DOHH2 (cell line): Measurements from ENCODE around the gene SCGB1A1.

Source experiments
- H3F3A ChIP-seq: fragments of 200-600 bp; sonication (generic), shearing (Covaris generic); 2 replicates; pipeline ENCODE4 v1.6.0; 2016; ENCODE audit warnings: antibody characterized with exemption, mild to moderate bottlenecking; ENCODE audit not compliant: control insufficient read depth, insufficient read depth
- H3K27ac ChIP-seq: fragments of 200-600 bp; sonication (generic); 2 replicates; pipeline ENCODE4 v1.5.1; 2014; ENCODE audit warnings: low read depth, mild to moderate bottlenecking, low read length, moderate library complexity
- H3K27me3 ChIP-seq: fragments of 200-600 bp; sonication (generic); 2 replicates; pipeline ENCODE4 v1.6.1; 2014; ENCODE audit warnings: mild to moderate bottlenecking, low read length, mixed read lengths; ENCODE audit not compliant: control insufficient read depth
- H3K36me3 ChIP-seq: fragments of 200-600 bp; sonication (generic); 2 replicates; pipeline ENCODE4 v1.6.1; 2014; ENCODE audit warnings: mild to moderate bottlenecking, low read length, moderate library complexity, mixed read lengths; ENCODE audit not compliant: control insufficient read depth
- H3K4me1 ChIP-seq: fragments of 200-600 bp; sonication (generic); 2 replicates; pipeline ENCODE4 v1.6.1; 2014; ENCODE audit warnings: mild to moderate bottlenecking, low read length, mixed read lengths; ENCODE audit not compliant: control insufficient read depth
- H3K4me2 ChIP-seq: fragments of 200-600 bp; sonication (generic); 2 replicates; pipeline ENCODE4 v1.6.0; 2014; ENCODE audit warnings: mild to moderate bottlenecking, low read length, moderate library complexity
- H3K4me3 ChIP-seq: fragments of 200-600 bp; sonication (generic); 2 replicates; pipeline ENCODE4 v1.5.1; 2014; ENCODE audit warnings: mild to moderate bottlenecking, low read length, mixed read lengths
- H3K79me2 ChIP-seq: fragments of 200-600 bp; sonication (generic); 2 replicates; pipeline ENCODE4 v1.6.1; 2014; ENCODE audit warnings: mild to moderate bottlenecking, low read length, mixed read lengths; ENCODE audit not compliant: control insufficient read depth
- H3K9me2 ChIP-seq: fragments of 200-600 bp; sonication (generic); replicated peaks from 2 replicates; pipeline ENCODE4 v1.6.1; 2014; ENCODE audit warnings: mild to moderate bottlenecking, low read length, mixed read lengths; ENCODE audit not compliant: control insufficient read depth
- H3K9me3 ChIP-seq: fragments of 200-600 bp; sonication (generic); 2 replicates; pipeline ENCODE4 v1.6.1; 2014; ENCODE audit warnings: antibody characterized with exemption, low read length, mixed read lengths; ENCODE audit not compliant: control insufficient read depth, insufficient read depth
- H4K20me1 ChIP-seq: fragments of 200-600 bp; sonication (generic); 2 replicates; pipeline ENCODE4 v1.6.0; 2014; ENCODE audit warnings: low read depth, mild to moderate bottlenecking, antibody characterized with exemption, low read length, moderate library complexity; ENCODE audit not compliant: control insufficient read depth, insufficient read depth
- EZH2phosphoT487 ChIP-seq: fragments of 200-600 bp; sonication (generic); IDR thresholded peaks from 2 replicates; pipeline ENCODE4 v1.6.1; 2017; ENCODE audit warnings: borderline replicate concordance, mild to moderate bottlenecking, antibody characterized with exemption, low read length, moderate library complexity, mixed read lengths
- TF ChIP-seq, protein P1 (sequence below): fragments of 200-600 bp; sonication (generic); IDR thresholded peaks from one replicate; pipeline ENCODE4 v1.5.1; 2014; ENCODE audit warnings: antibody characterized with exemption, mild to moderate bottlenecking, low read depth, low read length; ENCODE audit not compliant: poor library complexity, severe bottlenecking

The SCGB1A1 gene

DNA sequence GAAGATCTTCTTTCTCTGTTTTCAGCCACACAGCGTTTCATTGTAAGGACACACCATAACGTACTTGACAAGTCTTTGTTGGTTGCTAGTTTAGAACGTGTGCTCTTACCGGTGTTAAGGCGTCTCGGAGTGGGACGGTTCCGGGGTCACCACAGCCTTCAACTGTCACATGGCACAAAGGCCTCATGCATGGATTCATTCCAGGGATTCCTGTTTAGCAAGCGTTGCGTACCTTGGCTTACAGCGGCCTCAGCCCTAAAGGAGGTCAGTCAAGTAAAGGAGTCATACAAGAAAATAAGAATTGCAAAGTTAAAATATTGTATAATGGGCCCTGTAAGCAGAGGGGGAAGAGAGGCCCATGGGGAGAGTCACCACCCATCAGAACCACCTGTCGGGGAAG is 2.2 kb upstream of the SCGB1A1 start:
- H3K4me1 ChIP-seq, result no peaks in the 10 kb centered on the region
- H3K27me3 ChIP-seq, result no peaks in the 10 kb centered on the region; the same call in 1 of the 2 replicates
- H3K9me2 ChIP-seq, result no peaks in the 10 kb centered on the region
- no peaks in the 10 kb centered on the region for H4K20me1 ChIP-seq
- no peaks in the 10 kb centered on the region for H3K36me3 ChIP-seq
- no peak overlapping the region for H3K4me3 ChIP-seq
- H3K27ac ChIP-seq, result no peak overlapping the region
- H3K79me2 ChIP-seq, result no peaks in the 10 kb centered on the region
- no peaks in the 10 kb centered on the region for H3K9me3 ChIP-seq
- H3F3A ChIP-seq, result no peaks in the 10 kb centered on the region
- no peak overlapping the region for H3K4me2 ChIP-seq
- TF ChIP-seq EZH2phosphoT487, result no peak
- TF ChIP-seq, protein P1, sequence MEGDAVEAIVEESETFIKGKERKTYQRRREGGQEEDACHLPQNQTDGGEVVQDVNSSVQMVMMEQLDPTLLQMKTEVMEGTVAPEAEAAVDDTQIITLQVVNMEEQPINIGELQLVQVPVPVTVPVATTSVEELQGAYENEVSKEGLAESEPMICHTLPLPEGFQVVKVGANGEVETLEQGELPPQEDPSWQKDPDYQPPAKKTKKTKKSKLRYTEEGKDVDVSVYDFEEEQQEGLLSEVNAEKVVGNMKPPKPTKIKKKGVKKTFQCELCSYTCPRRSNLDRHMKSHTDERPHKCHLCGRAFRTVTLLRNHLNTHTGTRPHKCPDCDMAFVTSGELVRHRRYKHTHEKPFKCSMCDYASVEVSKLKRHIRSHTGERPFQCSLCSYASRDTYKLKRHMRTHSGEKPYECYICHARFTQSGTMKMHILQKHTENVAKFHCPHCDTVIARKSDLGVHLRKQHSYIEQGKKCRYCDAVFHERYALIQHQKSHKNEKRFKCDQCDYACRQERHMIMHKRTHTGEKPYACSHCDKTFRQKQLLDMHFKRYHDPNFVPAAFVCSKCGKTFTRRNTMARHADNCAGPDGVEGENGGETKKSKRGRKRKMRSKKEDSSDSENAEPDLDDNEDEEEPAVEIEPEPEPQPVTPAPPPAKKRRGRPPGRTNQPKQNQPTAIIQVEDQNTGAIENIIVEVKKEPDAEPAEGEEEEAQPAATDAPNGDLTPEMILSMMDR, result no peak

DNA sequence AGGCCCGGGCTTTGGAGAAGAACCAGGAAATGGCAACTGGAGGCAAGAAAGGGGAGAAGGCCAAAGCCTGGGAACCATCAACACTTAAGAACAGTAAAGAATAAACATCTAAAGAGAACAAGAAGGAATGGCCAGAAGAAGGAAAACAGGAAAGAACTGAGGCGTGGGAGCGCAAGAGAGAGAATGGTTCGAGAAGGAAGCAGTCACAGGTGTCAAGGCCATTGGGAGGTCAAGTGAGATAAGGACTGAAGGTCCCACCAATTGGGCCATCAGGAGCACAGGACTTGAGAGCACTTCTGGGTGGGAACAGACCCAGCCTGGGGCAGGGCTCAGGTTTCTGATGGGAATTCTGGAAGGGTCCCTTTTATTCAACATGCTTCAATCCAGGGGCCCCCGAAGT is 697 bp upstream of the SCGB1A1 start:
- Histone ChIP-seq H3K79me2 (no peaks in the 10 kb centered on the region), H4K20me1 (no peaks in the 10 kb centered on the region), H3K9me2 (no peaks in the 10 kb centered on the region), H3F3A (no peaks in the 10 kb centered on the region), H3K27me3 (peaks cover 10% of the 10 kb centered on the region), H3K4me2 (no peak overlapping the region), H3K4me1 (no peaks in the 10 kb centered on the region), H3K9me3 (no peaks in the 10 kb centered on the region), H3K36me3 (no peaks in the 10 kb centered on the region), H3K4me3 (no peak overlapping the region), H3K27ac (no peak overlapping the region)
- TF ChIP-seq EZH2phosphoT487, result no peak
- TF ChIP-seq, protein P1, result no peak

DNA sequence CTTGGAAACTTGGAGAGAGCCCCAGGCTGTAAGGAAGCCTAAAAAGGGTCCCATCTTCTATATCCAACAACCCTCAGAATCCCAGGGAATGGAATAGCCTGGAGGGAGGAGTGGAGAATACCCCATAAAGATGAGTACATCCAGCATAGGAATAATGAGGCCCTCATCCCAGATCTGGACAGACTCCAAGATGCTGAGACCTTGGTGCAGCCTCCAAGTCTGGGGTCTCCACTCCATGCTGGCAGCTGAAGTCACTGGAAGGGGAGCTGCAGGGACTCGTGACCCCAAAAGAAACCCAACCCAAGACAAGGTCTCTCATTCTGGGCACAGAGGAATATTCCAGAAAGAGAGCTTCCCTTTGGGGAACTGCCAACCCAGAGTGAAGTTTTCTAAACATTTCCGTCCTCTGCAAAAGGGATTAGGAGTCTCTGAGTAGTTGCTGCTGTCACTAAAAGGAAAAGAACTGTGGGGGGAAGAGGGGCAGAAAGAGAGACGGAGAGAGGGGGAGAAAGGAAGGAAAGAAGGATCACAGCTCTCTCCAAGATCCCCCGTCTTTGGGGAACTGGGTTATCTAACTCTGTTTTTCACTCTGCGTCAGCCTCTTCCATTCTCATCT is 589 bp downstream of the SCGB1A1 start:
- Histone ChIP-seq H3K27me3 (peaks cover 19% of the 10 kb centered on the region), H3K9me3 (no peaks in the 10 kb centered on the region), H3K27ac (no peak overlapping the region), H3K4me3 (no peak overlapping the region), H3K4me1 (no peaks in the 10 kb centered on the region), H3K36me3 (no peaks in the 10 kb centered on the region), H4K20me1 (no peaks in the 10 kb centered on the region), H3F3A (no peaks in the 10 kb centered on the region), H3K4me2 (no peak overlapping the region), H3K9me2 (no peaks in the 10 kb centered on the region), H3K79me2 (no peaks in the 10 kb centered on the region)
- TF ChIP-seq, protein P1, result no peak
- TF ChIP-seq EZH2phosphoT487, result no peak
